Fibroblast of skin of right biceps (primary cell): ENCODE measurements around the gene CITED2.
A peak's percentile ranks its signal among the peaks of the same experiment; 100 is the strongest.

Experiments
- DNase-seq: peaks from one replicate; pipeline ENCODE4 v3.0.0-alpha.2; 2013

The CITED2 gene

GRCh38 chr6:139329224-139329623 lies 45.2 kb downstream of the CITED2 start:
- DNase-seq: no peak

DNA sequence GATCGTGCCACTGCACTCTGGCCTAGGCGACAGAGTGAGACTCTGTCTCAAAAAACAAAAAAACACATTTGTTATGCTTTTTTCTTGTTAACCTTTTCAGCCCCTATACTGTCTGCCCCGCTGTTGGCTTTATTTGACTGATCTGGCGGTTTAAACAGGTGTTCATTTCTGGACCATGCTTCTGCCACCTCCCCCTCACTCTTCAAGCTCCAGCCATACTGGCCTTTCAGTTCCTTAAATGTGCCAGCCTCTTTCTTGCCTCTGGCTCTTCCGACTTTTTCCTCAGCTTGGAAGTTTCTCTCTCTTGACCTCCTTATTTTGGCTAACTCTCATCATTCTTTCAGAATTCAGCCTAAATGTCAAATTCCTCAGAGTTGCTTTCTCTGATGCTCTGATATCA lies 47.4 kb downstream of the CITED2 start:
- no peak for DNase-seq

- no peak for DNase-seq
These were observed 48.8 kb downstream of the CITED2 start for GRCh38 chr6:139325686-139326085.

GRCh38 chr6:139325125-139325524 lies 49.3 kb downstream of the CITED2 start:
- DNase-seq: no peak

DNA sequence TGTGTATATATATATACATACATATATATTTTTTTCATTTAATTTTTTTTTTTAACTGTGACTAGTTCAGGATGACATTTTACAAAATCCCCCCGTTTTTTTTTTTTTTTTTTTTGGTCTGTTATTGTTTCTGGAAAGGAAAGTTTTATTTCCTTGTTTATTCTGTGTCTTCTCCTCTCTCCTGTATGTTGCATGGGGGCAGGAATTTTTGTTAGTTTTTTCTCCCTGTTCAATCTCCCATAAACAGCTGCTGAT lies 50.2 kb downstream of the CITED2 start:
- DNase-seq: no peak

DNA sequence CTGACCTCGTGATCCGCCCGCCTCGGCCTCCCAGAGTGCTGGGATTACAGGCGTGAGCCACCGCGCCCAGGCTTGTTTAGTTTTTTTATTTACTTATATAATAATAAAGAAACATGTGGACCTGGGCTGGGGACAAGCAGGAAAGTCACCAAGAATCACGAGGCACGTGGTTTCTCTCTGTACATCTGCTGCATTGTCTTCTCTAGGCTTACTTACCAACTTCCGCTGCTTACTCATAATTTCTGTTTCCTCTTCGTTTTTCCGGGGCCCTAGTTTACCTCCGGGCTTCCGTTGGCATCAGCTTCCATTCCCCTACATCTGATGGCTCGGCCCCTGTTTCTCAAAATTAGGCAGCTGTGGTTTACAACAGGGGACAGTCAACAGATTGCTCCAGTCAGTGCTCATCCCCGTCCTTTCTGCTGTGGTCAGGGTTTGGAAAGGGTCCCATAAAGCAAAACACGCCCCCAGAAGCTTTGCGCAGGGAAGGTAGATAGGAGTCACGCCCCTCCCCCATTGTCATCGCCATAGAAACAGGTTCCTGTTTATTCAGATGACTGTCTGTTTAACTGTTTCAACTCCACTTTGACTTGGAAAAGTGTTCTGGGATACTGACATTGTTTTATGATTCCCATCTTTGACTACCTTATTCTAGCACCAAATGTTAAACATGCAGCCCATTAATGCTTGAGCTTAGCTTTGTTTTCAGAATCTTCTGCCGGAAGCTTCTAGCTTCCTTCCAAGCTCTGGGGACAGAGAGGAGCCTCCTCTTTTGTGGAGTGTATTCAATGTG lies 50.7 kb downstream of the CITED2 start:
- peak; percentile 76 for DNase-seq
